HG03066 (cell line): ENCODE results near the gene L3MBTL4.
"Not testable (repeated sequence)": the region's sequence is repeated elsewhere in the genome, so short reads cannot be mapped to it uniquely, and the experiment has no call there.

Experiments used
- ATAC-seq: cut with Tn5 transposase; IDR thresholded peaks from one replicate; pipeline ENCODE4 v1.9.1; 2021; ENCODE audit warnings: low read depth; ENCODE audit not compliant: unreplicated experiment

The L3MBTL4 gene

DNA sequence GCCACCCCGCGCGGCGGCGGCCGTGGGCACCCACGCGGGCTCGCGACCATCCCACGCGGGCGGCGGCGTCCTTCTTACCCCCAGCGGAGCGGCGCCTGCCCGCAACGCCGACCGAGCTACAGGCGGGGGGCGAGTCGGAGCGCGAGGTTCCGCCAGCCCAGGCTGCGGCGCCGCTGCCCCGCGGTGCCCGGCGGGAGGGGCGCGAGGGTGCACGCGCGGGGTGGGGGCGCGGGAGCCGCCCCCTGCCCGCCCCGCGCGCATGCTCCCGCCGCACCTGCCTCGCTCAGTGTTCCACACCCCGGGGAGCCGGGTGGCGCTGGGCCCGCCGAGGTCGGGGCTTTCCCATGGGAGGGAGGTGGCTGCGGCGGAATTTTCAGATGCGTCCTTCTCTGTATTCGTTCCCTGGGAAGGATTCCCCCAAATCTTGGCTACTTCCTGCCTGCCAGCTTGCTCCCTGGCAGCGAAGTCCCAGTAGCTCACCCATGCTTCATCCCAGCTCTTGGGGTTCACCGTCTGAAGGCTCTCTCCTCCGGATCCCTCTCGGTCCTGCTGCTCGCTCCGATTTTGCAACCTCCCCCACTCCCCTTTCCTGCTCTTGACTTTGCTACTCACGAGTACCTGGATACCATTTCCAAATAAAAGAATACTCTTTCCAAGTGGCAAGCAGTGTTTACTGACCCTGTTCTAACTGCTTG is at the start of gene L3MBTL4:
TSS of gene L3MBTL4 (minus strand) at position 189 of the 695 bp plus-strand sequence. CDS start 103,286 bp downstream, outside the sequence.
- peak; percentile 49 for ATAC-seq

DNA sequence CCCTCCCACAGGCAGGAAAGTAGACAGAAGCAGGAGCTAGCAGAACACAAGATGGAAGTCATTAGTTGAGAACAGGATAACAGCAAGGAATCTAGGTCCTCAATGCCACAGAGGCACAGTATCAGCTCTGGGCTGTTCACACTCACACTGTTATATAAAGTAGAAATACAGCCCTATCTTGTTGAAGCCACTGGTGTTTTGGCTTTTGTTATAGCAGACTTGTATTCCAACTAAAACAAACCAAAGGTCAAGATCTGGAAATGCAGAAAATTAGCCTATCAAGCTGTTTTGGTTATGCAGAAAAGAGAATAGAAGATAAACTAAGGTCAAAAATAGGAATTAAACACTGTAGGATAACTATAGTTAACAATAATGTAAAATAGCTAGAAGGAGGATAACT is 37.5 kb upstream of the L3MBTL4 start:
- ATAC-seq, result no peak

DNA sequence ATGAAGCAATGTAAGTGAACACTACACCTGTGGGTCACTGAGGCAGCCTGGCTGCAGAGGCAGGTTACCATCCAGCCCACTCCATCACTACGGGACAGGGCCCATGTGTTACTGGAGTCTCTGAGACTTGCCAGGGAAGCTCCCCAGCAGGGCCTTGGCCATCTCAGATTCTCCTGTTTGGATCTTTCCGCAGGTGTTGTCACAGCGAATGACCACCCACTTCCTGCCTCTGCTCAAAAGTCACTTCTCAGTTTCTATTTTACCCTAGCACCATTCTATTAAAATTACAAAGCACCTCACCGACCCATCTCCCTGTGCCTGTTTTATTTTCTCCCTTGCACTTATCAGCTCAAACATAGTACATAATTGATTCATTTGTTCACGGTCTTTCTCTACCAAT is 34.5 kb upstream of the L3MBTL4 start:
- ATAC-seq, result peak; percentile 72

DNA sequence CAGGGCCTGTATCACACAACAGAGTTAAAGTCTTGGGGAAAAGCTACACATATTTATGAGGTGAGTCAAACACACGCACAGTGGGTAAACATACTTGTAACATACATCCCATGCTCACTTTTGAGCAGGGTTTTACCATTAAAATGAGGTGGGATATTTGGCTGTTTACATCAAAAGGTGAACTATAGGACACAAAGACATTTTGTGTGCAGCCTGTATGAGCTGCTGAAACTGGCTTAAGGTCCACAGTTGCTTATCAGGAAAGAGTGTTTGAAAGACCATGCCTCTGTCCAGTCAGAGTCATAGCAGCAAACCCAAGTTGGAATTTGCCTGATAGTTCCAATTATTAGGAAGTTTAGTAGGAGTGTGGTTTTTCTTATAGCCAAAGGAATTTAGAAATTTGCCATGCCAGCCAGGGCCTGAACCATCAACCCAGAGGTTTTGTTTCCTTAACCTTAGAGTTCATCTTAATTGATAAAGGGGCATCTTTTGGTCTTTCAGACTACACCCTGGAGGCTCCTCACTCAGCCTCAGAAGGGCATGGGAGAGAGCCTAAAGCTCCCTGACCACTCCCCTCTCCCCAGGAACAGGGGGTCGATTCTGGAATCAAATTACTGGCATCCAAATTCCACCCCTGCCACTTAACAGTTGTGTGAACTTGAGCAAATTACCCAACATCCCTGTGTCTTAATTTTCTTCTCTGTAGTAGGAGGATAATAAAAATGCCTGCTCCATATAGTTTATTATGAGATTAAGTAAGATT is 29.9 kb upstream of the L3MBTL4 start:
- ATAC-seq, result no peak

DNA sequence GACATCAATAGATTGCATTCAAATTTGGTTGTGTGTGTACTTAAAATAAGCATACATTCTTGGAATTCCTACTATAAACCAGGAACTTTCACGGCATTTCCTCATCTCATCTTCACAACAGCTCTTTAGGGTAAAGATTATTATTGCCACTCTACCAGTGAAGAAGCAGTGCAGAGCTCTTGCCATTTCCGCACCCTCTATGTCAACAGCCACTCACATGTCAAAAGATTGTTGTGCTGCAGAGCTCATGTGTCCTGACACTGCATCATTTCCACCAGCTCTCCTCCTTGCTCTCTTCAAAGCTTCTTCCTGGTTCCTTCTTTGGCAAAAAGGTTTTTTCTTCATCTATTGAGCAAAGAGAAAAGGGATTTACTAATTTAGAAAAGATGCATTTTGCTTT is 26.5 kb upstream of the L3MBTL4 start:
- no peak for ATAC-seq

DNA sequence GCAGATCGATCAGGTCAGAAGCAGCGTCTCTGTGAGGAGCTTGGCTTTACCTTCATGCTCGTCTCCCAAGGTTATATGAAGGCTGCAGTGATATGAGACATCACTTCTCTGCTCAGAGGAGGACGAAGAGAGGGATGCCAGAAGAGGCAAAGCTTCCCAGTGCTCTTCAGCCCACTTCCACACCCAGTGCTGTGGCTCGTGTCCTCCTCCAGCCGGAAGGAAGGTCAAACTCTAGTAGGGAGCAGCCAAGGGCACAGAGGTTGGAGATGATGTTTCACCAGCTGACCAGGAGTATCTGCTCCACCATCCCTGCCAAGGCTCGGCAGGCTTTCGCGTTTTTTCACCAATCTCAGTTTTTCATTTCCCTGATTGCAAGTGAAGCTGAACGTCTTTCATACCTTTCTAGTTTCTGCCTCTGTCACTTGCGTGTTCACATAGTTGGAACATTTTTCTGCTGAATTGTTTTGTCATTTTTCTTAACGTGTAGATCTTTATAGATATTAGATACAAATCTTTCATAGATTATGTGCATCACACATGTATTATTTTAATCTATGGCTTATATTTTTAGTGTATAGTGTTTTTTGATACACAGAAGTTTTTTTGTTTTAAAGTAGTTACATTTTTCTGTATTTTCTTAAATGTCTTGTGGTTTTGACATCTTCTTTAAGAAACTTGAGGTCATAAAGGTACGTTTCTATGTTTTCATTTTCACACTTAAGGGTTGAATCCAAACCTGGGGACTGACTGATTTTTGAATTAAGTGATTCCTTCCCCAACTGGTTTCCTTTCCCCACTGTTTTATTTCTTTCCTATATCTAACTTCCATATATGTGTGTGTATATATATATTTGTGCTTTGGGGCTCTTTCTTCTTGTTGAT is 23.5 kb upstream of the L3MBTL4 start:
- ATAC-seq, result no peak

DNA sequence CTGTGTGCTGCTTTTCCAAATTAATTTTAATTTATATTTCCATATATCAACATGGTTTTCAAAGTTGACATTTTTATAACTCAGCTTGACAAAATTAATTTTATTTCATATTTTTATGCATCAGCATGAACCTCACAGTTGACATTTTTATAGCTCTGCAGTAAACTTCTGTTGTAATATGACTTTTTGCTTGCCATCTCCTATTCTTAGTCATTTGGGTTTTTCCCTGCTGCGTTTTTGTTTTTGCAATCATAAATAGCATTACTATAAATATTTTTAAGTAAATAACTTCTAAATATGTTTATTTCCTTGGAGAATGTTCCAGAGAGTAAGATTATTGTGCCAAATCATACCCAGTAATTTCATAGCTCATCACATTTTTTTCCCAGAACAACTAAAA is 21.0 kb upstream of the L3MBTL4 start:
- no peak for ATAC-seq

DNA sequence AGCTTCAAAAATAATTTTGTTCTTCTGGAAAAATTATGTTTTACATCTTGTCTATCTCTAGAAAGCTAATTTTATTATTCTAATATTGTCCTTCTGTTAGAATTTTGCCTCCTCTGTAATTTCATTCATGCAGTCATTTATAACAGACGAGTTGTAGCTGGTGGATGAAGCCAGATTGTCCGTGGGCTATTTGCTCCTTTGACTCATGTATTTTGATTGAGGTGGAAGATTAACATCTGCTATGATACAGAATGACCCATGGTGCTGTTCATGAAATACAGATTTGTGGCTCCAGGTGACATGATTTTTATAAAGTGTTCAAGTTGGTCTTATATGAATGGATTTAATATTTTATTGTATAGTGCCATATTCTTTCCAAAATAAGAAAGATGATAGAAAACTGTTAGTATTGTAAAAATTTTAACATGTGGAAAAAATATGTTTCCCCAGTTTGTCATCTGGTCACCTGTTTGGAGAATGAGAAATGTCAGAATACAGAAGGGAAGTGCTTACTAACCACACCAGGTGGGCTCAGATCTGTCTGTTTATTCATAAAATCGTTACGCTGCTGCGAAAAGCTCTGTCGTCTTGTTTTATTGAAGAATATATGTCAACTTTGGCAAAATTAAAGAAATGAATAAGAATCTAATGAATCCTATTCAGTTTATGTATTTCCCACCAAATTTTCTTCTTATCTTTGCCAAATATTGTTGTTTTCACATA is 20.4 kb upstream of the L3MBTL4 start:
- no peak for ATAC-seq

DNA sequence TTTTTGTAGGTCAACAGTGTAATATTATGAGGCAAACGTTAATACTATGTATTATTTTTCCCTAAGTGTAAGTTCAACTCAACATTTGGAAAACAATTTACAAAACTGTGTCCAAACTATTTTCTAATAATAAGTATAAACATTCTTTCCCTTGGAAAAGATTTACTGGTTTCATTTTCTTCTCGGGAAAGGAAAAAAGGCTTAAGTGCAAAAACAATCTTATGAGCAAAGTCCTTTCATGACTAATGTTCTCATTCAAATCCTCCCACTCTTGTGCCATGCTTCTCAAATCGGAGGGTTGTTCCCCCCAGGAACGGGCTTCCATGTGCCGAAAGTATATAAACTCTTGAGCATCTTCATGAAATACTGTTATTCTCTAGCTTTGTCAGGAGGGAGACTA is 19.8 kb upstream of the L3MBTL4 start:
- ATAC-seq, result no peak

DNA sequence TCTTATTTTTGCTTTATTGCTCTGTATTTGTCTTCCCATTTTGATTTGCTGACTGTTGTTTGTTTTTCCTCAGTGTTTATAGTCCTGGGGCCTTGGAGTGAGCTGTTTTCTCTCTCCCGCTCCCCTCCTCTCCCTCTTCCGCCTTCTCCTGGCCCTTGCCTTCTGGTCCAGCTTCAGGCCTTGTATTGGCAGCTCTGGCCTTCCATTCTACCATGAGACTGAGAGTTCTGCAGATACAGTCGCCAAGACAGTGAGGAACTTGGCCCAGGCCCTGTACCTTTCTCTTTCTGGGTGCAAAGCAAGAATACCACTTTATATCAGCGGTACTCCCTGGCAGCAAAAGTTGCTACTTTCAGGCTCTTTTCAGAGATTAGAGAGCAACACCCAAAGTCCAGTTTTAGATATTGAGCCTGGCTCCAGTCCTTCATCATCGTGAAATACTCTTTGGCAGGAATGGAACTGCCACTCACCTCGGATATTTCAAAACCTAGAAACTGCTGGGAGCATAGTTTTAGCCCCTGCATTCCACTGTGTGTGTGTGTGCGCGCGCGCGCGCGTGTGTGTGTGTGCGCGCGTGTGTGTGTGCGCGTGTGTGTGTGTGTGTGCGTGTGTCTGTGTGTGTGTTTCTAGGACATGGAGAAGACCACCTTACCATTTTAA is 17.1 kb upstream of the L3MBTL4 start:
- no peak for ATAC-seq

DNA sequence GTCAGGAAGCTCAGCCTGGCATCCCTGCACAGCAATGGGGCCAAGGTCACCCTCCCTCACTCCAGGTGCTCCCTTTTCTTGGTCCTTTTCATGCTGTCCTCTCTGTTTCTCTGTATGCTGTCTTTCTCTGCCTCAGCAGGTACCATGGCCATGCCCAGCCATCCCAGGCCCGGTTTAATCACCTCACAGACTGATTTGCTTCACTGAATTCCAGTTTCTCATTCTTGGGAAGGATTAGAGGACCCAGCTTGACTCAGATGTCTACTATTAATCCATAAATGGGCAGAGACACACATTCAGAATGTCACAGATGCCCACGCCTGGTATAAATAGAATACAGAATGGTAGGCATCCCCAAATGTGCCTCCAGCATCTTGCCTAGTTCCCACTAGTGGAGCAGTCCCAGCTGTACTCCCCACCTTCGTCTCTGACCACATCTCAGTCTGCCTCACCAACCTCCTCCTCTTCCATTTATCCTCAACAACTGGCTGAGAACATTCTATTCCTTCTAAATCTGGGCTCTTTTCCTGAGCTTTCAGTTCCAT is 14.2 kb upstream of the L3MBTL4 start:
- ATAC-seq, result no peak

DNA sequence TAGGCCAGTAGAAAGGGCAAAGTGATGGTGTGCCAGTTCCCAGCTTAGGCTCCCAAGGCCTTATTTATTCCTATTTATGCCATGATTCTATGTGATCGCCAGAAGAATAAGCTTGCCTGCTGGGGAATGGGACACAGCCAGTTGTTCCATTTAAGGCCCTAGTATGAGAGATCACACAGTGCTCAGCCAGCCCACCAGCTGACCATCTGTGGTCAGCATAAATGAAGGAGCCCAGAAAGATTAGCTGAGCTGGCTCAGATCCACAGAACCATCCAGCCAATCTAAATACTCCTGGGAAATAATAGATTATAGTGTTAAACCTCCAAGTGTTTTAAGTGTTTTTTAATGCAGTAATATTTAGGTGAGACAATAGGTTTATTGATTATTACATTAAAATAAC is 12.6 kb upstream of the L3MBTL4 start:
- no peak for ATAC-seq

DNA sequence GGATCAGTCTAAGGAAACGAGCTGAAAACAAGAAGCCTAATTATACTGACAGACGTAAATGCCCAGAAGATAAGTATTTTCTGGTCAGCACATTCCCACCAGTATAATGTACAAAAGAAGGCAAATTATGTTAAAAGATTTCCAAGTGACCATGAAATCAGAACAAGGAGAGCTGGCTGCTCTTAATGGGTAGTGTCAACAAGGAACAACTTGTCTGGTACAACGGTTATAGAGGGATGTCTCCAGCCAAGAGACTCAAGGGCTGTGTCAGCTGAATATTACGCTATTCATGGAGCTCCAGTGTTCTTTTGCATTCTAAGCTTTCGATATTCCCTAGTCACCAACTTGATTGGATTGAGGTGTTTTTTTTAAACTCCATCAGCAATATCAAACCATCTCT is 8.6 kb upstream of the L3MBTL4 start:
- no peak for ATAC-seq

DNA sequence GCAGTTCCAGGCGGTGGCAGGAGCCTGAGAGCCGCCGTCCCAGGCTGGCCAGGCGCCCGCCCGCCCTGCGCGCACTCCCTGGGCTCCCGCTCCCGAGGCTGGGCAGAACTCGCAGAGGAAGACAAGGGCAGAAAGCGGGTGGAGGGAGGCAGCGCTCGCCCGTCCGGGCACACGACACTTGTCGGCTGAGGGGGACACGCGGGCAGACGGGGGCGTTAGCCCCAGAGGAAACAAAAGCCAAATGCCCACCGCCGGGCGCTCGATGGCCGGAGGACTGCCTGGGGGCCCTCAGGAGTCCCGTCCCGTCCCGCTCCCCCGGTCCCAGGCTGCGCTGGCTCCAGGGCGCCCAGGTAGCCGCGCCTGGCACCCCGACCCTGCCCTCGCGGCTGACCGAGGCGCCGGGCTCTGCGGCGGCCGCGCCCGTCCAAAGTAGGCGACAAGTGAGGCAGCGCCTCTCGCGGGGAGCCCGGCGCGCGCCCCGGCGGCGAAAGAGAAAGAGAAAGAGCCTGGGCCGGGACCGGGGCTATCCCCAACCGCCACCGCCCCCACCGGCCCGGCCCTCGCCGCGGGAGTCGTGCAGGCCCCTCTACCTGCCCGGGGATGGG is 491 bp downstream of the L3MBTL4 start:
- peak; percentile 80 for ATAC-seq

DNA sequence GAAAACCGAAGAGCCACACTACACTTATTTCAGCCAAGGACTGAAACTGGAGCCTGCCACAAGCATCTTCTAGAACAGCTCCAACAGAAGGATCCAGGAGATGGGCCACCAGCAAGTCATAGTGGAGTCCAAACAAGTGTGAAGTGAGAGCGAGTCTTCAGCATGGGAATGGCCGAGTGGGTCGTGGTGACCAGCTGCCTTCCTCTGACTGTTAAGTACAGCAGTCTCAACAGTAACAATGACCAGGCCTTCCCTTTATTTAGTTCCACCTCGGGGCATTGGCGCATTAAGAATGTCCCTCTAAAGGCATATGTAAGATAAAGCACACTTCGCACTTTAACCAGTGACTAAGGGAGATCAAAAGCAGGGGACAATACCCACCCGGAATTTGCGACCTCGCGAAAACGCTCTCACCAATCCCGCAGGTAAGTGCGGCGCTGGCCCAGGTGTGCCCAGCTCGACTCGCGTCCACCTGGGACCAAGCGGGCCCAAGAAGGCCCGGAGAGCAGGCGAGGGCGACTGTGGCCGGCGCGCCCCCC is 1.1 kb downstream of the L3MBTL4 start:
- no peak for ATAC-seq

DNA sequence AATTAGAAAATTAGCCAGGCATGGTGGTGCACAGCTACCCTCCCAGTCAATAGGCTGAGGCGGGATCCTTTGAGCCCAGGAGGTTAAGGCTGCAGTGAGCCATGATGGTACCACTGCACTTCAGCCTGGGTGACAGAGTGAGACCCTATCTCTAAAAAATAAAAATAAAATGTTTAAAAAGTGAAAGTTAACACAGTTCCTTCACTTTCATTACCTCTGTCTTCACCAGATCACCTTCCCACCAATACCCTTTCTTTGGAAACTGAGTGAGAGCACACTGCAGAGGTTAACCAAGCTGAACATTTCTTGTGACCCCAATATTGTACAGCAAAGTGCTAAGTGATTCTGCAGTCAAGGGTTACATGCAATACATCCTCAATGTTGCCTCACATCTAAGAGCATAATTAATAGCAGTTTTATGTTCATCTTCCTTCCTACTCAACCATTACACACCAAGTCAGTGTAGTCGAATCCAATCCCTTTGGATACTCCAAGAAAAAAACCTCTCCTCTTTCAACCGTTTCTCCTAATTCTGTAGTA is 1.7 kb downstream of the L3MBTL4 start:
- ATAC-seq, result no peak

DNA sequence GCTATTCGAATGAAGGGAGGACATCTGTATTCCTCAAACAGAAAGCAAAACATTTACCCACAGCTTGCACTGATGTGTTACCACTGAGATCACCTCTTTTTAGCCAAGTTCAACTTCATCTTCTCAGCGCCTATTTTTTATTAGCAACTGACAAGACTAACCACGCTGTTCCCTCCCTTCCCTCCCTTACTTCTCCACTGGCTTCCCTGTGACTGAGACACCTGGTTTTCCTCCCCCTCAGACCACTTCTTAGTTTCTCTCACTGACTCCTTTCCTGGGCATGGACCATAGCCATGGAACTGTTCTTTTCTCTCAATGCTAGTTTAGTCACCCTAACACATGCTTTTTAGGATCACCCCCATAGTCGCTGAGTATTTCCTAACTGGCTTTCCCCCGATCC is 3.3 kb downstream of the L3MBTL4 start:
- ATAC-seq, result no peak

DNA sequence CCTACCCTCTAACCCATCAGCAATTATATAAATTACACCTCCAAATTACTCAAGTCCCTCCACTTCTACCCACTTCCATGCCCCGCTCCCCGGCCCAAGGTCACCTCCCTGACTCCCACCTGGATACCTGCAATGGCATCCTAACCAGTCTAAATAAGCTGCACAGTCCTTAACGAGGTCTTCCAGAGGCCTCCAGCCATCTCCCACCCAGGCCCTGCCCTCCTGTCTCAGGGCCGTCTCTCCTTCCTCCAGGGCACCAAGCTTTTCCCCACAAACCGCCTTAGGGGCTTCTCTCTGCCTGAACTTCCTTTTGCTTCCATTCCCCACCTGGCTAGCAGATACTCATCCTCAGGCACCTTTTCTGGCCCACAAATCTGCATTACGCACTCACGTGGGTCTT is 4.8 kb downstream of the L3MBTL4 start:
- ATAC-seq, result no peak

DNA sequence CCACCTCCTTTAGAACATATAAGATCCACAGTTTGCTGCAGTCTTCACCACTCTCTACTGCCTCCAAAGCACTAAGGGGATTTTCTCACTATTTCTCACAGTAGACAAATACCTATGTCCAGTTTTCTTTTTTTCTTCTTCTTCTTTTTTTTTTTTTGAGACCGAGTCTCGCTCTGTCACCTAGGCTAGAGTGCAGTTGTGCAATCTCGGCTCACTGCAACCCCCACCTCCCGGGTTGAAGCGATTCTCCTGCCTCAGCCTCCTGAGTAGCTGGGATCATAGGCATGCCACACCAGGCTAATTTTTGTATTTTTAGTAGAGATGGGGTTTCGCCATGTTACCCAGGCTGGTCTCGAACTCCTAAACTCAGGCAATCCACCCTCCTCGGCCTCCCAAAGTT is 6.2 kb downstream of the L3MBTL4 start:
- not testable (repeated sequence) for ATAC-seq
